Panc1 (cell line): ENCODE results near the gene GRIP1. TPM values are rescaled to one million over a fixed set of nuclear protein-coding genes. Genes with fewer than 3 reads are reported as not detected.

Experiments used
- ATAC-seq: fragments of 200-7000 bp; cut with Tn5 transposase; 2 replicates; pipeline ENCODE4 v1.9.1; 2020; ENCODE audit warnings: mild to moderate bottlenecking, moderate library complexity
- BruUV-seq: library from RNA; stranded (reverse); fragments of 400-500 nt; replicated peaks from 2 replicates; lab custom pipeline; 2021; lab: Mats Ljungman, UMichigan
- CTCF ChIA-PET: fragments of 300-600 bp; sonication (Branson Sonifier 250); formaldehyde crosslinking; loops from one replicate; lab custom pipeline; 2022; ENCODE audit warnings: antibody characterized with exemption; lab: Charles Lee
- POLR2A ChIA-PET: fragments of 300-600 bp; sonication (Branson Sonifier 250); formaldehyde crosslinking; loops from one replicate; lab custom pipeline; 2022; ENCODE audit warnings: antibody characterized with exemption; lab: Charles Lee
- DNase-seq: peaks from one replicate; pipeline ENCODE4 v3.0.0-alpha.2; 2010; ENCODE audit warnings: low read depth, low spot score
- H3K27ac ChIP-seq: 2 replicates; pipeline ENCODE4 v1.5.1; 2011; ENCODE audit warnings: mild to moderate bottlenecking, low read length, inconsistent platforms
- H3K27me3 ChIP-seq: fragments of 200-500 bp; sonication (Bioruptor generic); 2 replicates; pipeline ENCODE4 v1.6.0; 2014; ENCODE audit warnings: low read length, inconsistent platforms; ENCODE audit not compliant: control insufficient read depth, insufficient read depth
- H3K36me3 ChIP-seq: fragments of 200-500 bp; sonication (Bioruptor generic); 2 replicates; pipeline ENCODE4 v1.5.1; 2014; ENCODE audit warnings: inconsistent platforms, mild to moderate bottlenecking, low read length, moderate library complexity; ENCODE audit not compliant: control insufficient read depth, insufficient read depth
- H3K4me1 ChIP-seq: 2 replicates; pipeline ENCODE4 v1.5.1; 2011; ENCODE audit warnings: inconsistent platforms, mild to moderate bottlenecking, low read length, moderate library complexity; ENCODE audit not compliant: control insufficient read depth, insufficient read depth
- H3K4me3 ChIP-seq, 2 experiments: 2 replicates each; pipeline ENCODE4 v1.5.1; 2011 to 2012; ENCODE audit warnings: low read depth in 2 of 2, low read length in 2 of 2, mild to moderate bottlenecking in 2 of 2, inconsistent platforms in 1 of 2, moderate library complexity in 1 of 2
- H3K9me3 ChIP-seq: fragments of 200-500 bp; sonication (Bioruptor generic); 2 replicates; pipeline ENCODE4 v1.5.1; 2014; ENCODE audit warnings: low read depth, mild to moderate bottlenecking, inconsistent platforms, low read length, moderate library complexity; ENCODE audit not compliant: control insufficient read depth, insufficient read depth
- POLR2AphosphoS5 ChIP-seq: IDR thresholded peaks from 2 replicates; pipeline ENCODE4 v1.6.1; 2012; ENCODE audit warnings: mild to moderate bottlenecking, low read depth, low read length, moderate library complexity
- SIN3A ChIP-seq: IDR thresholded peaks from 2 replicates; pipeline ENCODE4 v1.6.1; 2012; ENCODE audit warnings: low read depth, mild to moderate bottlenecking, low read length, moderate library complexity, borderline replicate concordance; ENCODE audit not compliant: insufficient read depth
- TCF7L2 ChIP-seq: IDR thresholded peaks from 2 replicates; pipeline ENCODE4 v1.6.1; 2011; ENCODE audit warnings: mild to moderate bottlenecking, low read depth, low read length, inconsistent platforms
- in situ Hi-C: cut with HindIII; loops from 2 replicates; pipeline ENCODE4 v1.10.0; 2016; ENCODE audit warnings: low sequenced_read_pairs, low pct_unique_long_range_greater_than_20kb
- intact Hi-C: fragments of 100-400 bp; cut with micrococcal nuclease; formaldehyde crosslinking; loops from one replicate; pipeline ENCODE4 v1.10.0; 2022; ENCODE audit not compliant: unreplicated experiment
- total RNA-seq: library from RNA; stranded (reverse); gene quantifications from one replicate; pipeline ENCODE4 v1.2.1, GENCODE V29; 2021; ENCODE audit not compliant: unreplicated experiment
- TF ChIP-seq, protein P1 (sequence below), 2 experiments: IDR thresholded peaks; 2 replicates each; pipeline ENCODE4 v1.6.1; 2011 to 2012; ENCODE audit warnings: low read depth in 2 of 2, control low read depth in 1 of 2, low read length in 1 of 2, mild to moderate bottlenecking in 1 of 2, moderate library complexity in 1 of 2; ENCODE audit not compliant: insufficient read depth in 1 of 2
- TF ChIP-seq, protein P2 (sequence below): fragments of 450-650 bp; IDR thresholded peaks from 2 replicates; pipeline ENCODE4 v1.5.1; 2017; ENCODE audit warnings: mild to moderate bottlenecking

GRIP1 gene
- total RNA-seq, 1 experiment from 2014 or later: 9.2 TPM

DNA sequence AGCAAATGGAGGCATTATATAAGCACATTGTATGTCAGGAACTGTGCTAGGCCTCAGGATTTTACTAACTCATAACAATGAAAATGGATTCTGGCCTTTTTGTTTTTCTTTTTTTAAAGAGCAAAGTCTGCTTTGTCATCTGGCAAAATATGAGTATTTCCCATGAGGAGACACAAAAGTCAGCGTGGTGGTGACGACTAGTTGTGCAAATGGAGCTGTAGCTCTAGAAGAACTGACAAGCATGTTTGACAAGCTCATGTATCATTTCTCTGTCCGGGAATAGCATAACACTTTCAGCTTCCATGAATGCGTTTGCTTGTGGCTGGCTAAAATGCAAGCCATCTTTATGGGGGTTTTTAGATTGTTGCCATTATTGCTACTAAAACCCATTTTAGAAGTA lies 248.8 kb downstream of the GRIP1 start:
- in situ Hi-C loops (no loop called here), intact Hi-C loops (no loop called here)
- Histone ChIP-seq H3K4me3 (no peak overlapping the region), H3K9me3 (no peaks in the 10 kb centered on the region), H3K4me1 (no peaks in the 10 kb centered on the region; the same call in 1 of the 2 replicates), H3K36me3 (no peaks in the 10 kb centered on the region), H3K27me3 (no peaks in the 10 kb centered on the region), H3K27ac (no peak overlapping the region)
- no peak for ATAC-seq
- ChIA-PET POLR2A (interaction anchor here (0.6 kb wide), 1 partner anchor 8 kb away, joined by 3 read pairs; no protein-coding TSS in a partner anchor), CTCF (no interaction called here)
- no TSS peak for BruUV-seq
- no peak for DNase-seq
- TF ChIP-seq POLR2AphosphoS5: no peak
- TF ChIP-seq, protein P1, sequence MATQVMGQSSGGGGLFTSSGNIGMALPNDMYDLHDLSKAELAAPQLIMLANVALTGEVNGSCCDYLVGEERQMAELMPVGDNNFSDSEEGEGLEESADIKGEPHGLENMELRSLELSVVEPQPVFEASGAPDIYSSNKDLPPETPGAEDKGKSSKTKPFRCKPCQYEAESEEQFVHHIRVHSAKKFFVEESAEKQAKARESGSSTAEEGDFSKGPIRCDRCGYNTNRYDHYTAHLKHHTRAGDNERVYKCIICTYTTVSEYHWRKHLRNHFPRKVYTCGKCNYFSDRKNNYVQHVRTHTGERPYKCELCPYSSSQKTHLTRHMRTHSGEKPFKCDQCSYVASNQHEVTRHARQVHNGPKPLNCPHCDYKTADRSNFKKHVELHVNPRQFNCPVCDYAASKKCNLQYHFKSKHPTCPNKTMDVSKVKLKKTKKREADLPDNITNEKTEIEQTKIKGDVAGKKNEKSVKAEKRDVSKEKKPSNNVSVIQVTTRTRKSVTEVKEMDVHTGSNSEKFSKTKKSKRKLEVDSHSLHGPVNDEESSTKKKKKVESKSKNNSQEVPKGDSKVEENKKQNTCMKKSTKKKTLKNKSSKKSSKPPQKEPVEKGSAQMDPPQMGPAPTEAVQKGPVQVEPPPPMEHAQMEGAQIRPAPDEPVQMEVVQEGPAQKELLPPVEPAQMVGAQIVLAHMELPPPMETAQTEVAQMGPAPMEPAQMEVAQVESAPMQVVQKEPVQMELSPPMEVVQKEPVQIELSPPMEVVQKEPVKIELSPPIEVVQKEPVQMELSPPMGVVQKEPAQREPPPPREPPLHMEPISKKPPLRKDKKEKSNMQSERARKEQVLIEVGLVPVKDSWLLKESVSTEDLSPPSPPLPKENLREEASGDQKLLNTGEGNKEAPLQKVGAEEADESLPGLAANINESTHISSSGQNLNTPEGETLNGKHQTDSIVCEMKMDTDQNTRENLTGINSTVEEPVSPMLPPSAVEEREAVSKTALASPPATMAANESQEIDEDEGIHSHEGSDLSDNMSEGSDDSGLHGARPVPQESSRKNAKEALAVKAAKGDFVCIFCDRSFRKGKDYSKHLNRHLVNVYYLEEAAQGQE (IDR thresholded peaks at IDR 0.05; ENCODE audit: insufficient read depth in 1 of 2, low read depth in 2 of 2, low read length in 1 of 2): no peak
- no peak for TF ChIP-seq SIN3A
- TF ChIP-seq TCF7L2: no peak
- TF ChIP-seq, protein P2, sequence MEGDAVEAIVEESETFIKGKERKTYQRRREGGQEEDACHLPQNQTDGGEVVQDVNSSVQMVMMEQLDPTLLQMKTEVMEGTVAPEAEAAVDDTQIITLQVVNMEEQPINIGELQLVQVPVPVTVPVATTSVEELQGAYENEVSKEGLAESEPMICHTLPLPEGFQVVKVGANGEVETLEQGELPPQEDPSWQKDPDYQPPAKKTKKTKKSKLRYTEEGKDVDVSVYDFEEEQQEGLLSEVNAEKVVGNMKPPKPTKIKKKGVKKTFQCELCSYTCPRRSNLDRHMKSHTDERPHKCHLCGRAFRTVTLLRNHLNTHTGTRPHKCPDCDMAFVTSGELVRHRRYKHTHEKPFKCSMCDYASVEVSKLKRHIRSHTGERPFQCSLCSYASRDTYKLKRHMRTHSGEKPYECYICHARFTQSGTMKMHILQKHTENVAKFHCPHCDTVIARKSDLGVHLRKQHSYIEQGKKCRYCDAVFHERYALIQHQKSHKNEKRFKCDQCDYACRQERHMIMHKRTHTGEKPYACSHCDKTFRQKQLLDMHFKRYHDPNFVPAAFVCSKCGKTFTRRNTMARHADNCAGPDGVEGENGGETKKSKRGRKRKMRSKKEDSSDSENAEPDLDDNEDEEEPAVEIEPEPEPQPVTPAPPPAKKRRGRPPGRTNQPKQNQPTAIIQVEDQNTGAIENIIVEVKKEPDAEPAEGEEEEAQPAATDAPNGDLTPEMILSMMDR: no peak

DNA sequence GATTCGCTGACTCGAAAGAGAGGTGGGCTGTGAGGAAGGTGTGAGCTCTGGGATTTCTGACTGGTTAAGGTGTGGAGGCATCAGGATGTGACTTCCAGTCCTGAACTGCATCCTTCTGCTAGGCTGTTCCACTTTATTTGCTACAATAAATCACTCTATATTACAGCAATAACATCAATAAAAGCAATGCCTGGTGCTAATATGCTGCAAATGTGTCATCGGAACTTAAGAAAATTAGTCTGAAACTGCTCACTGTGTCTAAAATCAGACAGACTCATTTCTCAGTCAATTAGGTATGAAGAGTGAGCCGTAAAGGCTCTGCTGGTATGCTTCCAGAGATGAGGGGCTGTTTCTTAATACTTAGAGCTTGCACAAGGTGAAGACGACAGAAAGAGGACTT lies 250.0 kb downstream of the GRIP1 start:
- ATAC-seq: no peak

DNA sequence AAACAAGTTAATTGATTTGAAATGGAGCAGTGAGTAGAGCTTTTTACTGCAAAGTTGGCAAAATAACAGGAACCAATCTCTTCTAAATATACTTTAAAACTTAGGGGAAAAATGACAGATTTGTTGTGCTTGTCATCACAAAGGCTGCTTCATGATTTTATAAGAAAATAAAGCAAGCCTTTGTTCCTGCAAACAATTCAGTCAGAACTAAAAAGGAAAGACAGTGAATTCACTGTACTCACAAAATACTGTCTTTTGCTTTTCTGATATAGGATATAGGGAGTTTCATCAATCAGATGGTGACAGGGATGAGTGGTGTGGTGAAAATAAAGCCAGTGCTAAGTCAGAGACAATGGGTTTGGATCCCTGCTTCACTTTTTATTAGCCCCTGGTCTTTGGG lies 250.6 kb downstream of the GRIP1 start:
- ATAC-seq: no peak

More for the DNA sequence above, 250.0 kb downstream of the GRIP1 start:
- BruUV-seq: no TSS peak
- in situ Hi-C loops (no loop called here), intact Hi-C loops (no loop called here)
- Histone ChIP-seq H3K9me3 (no peaks in the 10 kb centered on the region), H3K4me3 (no peak overlapping the region), H3K36me3 (no peaks in the 10 kb centered on the region), H3K27me3 (no peaks in the 10 kb centered on the region), H3K4me1 (no peaks in the 10 kb centered on the region; the same call in 1 of the 2 replicates), H3K27ac (no peak overlapping the region)
- no peak for TF ChIP-seq POLR2AphosphoS5
- no peak for DNase-seq
- ChIA-PET CTCF (no interaction called here), POLR2A (no interaction called here)

More for the DNA sequence above, 250.6 kb downstream of the GRIP1 start:
- no peak for DNase-seq
- no peak overlapping the region for H3K4me3 ChIP-seq
- H3K27ac ChIP-seq: no peak overlapping the region
- in situ Hi-C loops (no loop called here), intact Hi-C loops (no loop called here)
- TF ChIP-seq, protein P2: no peak
- TF ChIP-seq SIN3A (no peak), TCF7L2 (no peak), POLR2AphosphoS5 (no peak)
- TF ChIP-seq, protein P1 (IDR thresholded peaks at IDR 0.05; ENCODE audit: insufficient read depth in 1 of 2, low read depth in 2 of 2, low read length in 1 of 2): no peak
- no TSS peak for BruUV-seq
- H3K36me3 ChIP-seq: no peaks in the 10 kb centered on the region
- POLR2A ChIA-PET: no interaction called here
- H3K27me3 ChIP-seq: no peaks in the 10 kb centered on the region
- H3K9me3 ChIP-seq: no peaks in the 10 kb centered on the region
- H3K4me1 ChIP-seq: no peaks in the 10 kb centered on the region
- CTCF ChIA-PET: no interaction called here
